ENCODE results near the gene STAM.

DNA sequence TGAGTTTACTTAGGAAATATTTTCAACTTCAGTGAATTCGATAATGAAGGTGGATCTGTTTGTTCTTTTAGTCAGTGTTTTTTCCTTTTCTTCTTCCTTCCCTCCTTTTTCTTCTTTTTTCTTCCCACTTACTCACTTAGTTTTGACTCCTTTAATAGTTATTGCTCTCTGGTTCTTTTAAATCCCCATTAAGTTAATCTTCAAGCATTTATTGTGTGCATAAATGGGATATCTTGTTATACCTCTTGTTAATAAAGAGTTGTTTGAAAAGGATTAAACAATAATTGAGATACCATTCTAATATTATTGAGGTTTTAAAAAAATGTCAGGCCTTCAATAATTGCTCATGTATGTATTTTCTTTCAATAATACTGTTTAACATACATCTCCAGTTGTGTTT, 19.5 kb downstream of the STAM start:
- TF ChIP-seq, protein P1, sequence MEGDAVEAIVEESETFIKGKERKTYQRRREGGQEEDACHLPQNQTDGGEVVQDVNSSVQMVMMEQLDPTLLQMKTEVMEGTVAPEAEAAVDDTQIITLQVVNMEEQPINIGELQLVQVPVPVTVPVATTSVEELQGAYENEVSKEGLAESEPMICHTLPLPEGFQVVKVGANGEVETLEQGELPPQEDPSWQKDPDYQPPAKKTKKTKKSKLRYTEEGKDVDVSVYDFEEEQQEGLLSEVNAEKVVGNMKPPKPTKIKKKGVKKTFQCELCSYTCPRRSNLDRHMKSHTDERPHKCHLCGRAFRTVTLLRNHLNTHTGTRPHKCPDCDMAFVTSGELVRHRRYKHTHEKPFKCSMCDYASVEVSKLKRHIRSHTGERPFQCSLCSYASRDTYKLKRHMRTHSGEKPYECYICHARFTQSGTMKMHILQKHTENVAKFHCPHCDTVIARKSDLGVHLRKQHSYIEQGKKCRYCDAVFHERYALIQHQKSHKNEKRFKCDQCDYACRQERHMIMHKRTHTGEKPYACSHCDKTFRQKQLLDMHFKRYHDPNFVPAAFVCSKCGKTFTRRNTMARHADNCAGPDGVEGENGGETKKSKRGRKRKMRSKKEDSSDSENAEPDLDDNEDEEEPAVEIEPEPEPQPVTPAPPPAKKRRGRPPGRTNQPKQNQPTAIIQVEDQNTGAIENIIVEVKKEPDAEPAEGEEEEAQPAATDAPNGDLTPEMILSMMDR (conservative IDR thresholded peaks at IDR 0.05): no peak
- no peak for TF ChIP-seq EZH2 (IDR thresholded peaks at IDR 0.05; ENCODE audit: low read depth)
